Esophagus muscularis mucosa (tissue), 4 donors: ENCODE data around the gene AHNAK2. TPM values are rescaled to one million over a fixed set of nuclear protein-coding genes. Genes with fewer than 3 reads are reported as not detected.

Experiments
- DNase-seq: peaks from one replicate; pipeline ENCODE4 v3.0.0-alpha.2; 2017; ENCODE audit errors: extremely low spot score
- H3K27ac ChIP-seq, 4 donors: fragments of 200-600 bp; sonication (generic); replicated peaks in 1 of 4; 1 replicate in 3 of 4; 2 replicates in 1 of 4; pipeline ENCODE4 v1.5.1; 2016 to 2019; ENCODE audit warnings: mild to moderate bottlenecking in 1 of 4
- H3K27me3 ChIP-seq, 4 donors: fragments of 200-600 bp; sonication (generic); one replicate each; pipeline versions ENCODE4 v1.5.1 to v1.6.0; 2016 to 2019
- H3K36me3 ChIP-seq, 4 donors: fragments of 200-600 bp; sonication (generic); one replicate each; pipeline ENCODE4 v1.5.1; 2016 to 2019
- H3K4me1 ChIP-seq, 4 donors: fragments of 200-600 bp; sonication (generic); one replicate each; pipeline ENCODE4 v1.5.1; 2016 to 2019
- H3K4me3 ChIP-seq, 4 donors: fragments of 200-600 bp; sonication (generic); 1 replicate in 2 of 4; 2 replicates in 2 of 4; pipeline ENCODE4 v1.5.1; 2016 to 2019; ENCODE audit warnings: mild to moderate bottlenecking in 4 of 4, moderate library complexity in 1 of 4
- H3K9me3 ChIP-seq, 4 donors: fragments of 200-600 bp; sonication (generic); 1 replicate in 3 of 4; 2 replicates in 1 of 4; pipeline ENCODE4 v1.5.1; 2016 to 2019
- EP300 ChIP-seq: sonication (generic); formaldehyde crosslinking; IDR thresholded peaks from one replicate; pipeline ENCODE4 v1.6.1; 2017; ENCODE audit warnings: antibody characterized with exemption
- POLR2A ChIP-seq: fragments of 450-650 bp; IDR thresholded peaks from one replicate; pipeline ENCODE4 v1.6.1; 2017; ENCODE audit warnings: antibody characterized with exemption, moderate library complexity, mild to moderate bottlenecking, low read depth
- POLR2AphosphoS5 ChIP-seq, 2 donors: sonication (generic); formaldehyde crosslinking; IDR thresholded peaks; one replicate each; pipeline ENCODE4 v1.6.1; 2017; ENCODE audit warnings: antibody characterized with exemption in 2 of 2
- WGBS: methylation state at CpG from one replicate; pipeline ENCODE4 v1.1.5; 2018; 5-methylcytosine and 5-hydroxymethylcytosine counted together
- intact Hi-C: fragments of 100-400 bp; cut with DNase I; formaldehyde crosslinking; loops from one replicate; pipeline ENCODE4 v1.15.1; 2023
- total RNA-seq, 4 donors: library from RNA; depleted of rRNA; stranded (reverse); fragments of >200 nt; gene quantifications; one replicate each; pipeline versions ENCODE4 v1.1.0 to v1.2.1, GENCODE V29; 2016
- TF ChIP-seq, protein P1 (sequence below), 3 experiments: fragments of 200-600 bp in 2 of 3; fragments of 450-650 bp in 1 of 3; sonication (generic) in 2 of 3; IDR thresholded peaks; one replicate each; pipeline ENCODE4 v1.5.1; 2017 to 2019; ENCODE audit warnings: antibody characterized with exemption in 3 of 3, mild to moderate bottlenecking in 2 of 3, moderate library complexity in 1 of 3

The AHNAK2 gene
- total RNA-seq, 4 donors from 2014 or later: 95.3 to 277 (median 195) TPM

DNA sequence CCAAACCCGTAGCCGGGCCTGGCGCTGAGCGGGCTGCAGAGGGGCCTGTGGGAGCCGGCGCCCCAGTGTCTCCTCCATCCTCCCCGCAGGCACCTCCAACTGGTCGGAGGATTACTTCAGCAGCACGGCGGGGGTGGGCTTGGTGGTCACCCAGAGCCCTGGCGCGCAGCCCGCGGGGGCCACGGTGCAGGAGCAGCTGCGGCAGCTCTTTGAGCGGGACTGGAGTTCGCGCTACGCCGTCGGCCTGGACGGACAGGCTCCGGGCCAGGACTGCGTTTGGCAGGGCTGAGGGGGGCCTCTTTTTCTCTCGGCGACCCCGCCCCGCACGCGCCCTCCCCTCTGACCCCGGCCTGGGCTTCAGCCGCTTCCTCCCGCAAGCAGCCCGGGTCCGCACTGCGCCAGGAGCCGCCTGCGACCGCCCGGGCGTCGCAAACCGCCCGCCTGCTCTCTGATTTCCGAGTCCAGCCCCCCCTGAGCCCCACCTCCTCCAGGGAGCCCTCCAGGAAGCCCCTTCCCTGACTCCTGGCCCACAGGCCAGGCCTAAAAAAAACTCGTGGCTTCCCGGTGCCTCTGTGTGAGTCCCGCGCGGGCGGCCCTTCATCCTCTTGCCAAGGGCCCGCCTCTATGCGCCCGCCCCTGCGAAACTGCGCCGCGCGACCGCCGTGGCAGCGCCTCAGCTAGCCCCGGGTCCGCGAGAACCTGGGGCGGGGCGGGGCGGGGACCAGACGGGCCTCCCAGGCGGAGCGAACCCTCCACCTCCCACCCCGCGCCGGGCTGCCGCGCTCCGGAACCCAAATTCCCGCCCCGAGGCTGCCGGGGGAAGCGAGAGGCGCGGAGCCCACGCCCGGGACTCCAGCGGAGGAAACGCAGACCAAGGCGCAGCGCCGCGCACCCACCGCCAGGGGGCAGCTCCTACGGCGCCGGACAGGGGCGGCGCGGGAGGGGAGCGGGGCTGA is 45.2 kb downstream of the AHNAK2 start:
- Histone ChIP-seq H3K4me3 (peak overlapping the region; percentile 64 to 82 (median 67)), H3K27me3 (no peaks in the 10 kb centered on the region), H3K27ac (peak overlapping the region; percentile 76 to 81 (median 78)), H3K36me3 (peaks cover 0 to 5% (median 2%) of the 10 kb centered on the region in 4 donors), H3K9me3 (no peaks in the 10 kb centered on the region), H3K4me1 (peaks cover 11 to 34% (median 25%) of the 10 kb centered on the region in 4 donors)
- DNase-seq: peak; percentile 93
- intact Hi-C loops: loop anchor here (5.0 kb wide), 1 partner anchor 39 kb away; no protein-coding TSS in a partner anchor
- 7% methylated on average over 31 of the region's 100 CpGs for WGBS
- peak in 1 of 2 donors; percentile 74 for TF ChIP-seq POLR2AphosphoS5 (IDR thresholded peaks at IDR 0.05)
- TF ChIP-seq POLR2A: no peak
- TF ChIP-seq, protein P1, sequence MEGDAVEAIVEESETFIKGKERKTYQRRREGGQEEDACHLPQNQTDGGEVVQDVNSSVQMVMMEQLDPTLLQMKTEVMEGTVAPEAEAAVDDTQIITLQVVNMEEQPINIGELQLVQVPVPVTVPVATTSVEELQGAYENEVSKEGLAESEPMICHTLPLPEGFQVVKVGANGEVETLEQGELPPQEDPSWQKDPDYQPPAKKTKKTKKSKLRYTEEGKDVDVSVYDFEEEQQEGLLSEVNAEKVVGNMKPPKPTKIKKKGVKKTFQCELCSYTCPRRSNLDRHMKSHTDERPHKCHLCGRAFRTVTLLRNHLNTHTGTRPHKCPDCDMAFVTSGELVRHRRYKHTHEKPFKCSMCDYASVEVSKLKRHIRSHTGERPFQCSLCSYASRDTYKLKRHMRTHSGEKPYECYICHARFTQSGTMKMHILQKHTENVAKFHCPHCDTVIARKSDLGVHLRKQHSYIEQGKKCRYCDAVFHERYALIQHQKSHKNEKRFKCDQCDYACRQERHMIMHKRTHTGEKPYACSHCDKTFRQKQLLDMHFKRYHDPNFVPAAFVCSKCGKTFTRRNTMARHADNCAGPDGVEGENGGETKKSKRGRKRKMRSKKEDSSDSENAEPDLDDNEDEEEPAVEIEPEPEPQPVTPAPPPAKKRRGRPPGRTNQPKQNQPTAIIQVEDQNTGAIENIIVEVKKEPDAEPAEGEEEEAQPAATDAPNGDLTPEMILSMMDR (IDR thresholded peaks at IDR 0.05): peak; percentile 77 to 84 (median 84)
- TF ChIP-seq EP300: no peak

DNA sequence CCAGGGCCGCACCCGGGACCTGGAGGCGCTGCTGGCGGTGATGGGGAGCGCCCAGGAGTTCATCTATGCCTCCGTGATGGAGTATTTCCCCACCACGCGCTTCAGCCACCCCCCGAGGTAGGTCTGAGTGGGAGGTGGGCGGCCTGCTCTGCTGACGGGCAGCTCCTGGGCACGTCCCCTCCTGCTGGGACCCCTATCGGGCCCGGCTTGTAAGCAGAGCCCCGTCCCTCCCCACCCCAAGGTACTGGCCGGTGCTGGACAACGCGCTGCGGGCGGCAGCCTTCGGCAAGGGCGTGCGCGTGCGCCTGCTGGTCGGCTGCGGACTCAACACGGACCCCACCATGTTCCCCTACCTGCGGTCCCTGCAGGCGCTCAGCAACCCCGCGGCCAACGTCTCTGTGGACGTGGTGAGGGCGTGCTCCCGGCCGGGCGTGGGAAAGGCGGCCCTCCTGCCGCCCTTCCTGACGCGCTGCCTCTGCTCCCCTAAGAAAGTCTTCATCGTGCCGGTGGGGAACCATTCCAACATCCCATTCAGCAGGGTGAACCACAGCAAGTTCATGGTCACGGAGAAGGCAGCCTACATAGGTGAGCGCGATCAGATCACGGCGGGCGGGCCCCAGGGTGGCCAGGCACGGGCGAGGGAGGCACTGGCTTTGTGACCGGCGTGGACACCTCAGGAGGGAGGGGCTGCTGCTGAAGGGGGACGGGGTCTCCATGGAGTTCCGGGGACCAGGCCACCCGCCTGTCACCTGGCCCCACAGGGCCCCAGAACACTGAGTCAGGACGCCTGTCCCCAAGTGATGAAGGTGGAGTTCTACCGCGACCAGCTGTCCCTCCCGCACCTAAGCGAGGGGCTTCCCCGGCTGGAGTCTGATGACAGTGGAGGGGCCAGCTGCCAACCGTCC is 46.2 kb downstream of the AHNAK2 start:
- WGBS: 55% methylated on average over 47 of the region's 64 CpGs
- H3K27ac ChIP-seq: peak overlapping the region in 3 of 4 donors; percentile 76 to 79 (median 78)
- H3K9me3 ChIP-seq: no peaks in the 10 kb centered on the region
- no peaks in the 10 kb centered on the region for H3K36me3 ChIP-seq
- intact Hi-C loops: loop anchor here (5.0 kb wide), 1 partner anchor 40 kb away; no protein-coding TSS in a partner anchor
- peaks cover 11 to 34% (median 25%) of the 10 kb centered on the region in 4 donors for H3K4me1 ChIP-seq
- H3K4me3 ChIP-seq: peak overlapping the region; percentile 64 to 82 (median 67)
- no peak for DNase-seq
- no peak for TF ChIP-seq POLR2AphosphoS5 (IDR thresholded peaks at IDR 0.05)
- TF ChIP-seq, protein P1 (IDR thresholded peaks at IDR 0.05): no peak
- TF ChIP-seq POLR2A: no peak
- no peaks in the 10 kb centered on the region for H3K27me3 ChIP-seq

- DNase-seq: no peak
- Histone ChIP-seq H3K4me1 (peaks cover 11 to 34% (median 25%) of the 10 kb centered on the region in 4 donors), H3K27me3 (no peaks in the 10 kb centered on the region), H3K4me3 (no peak overlapping the region), H3K9me3 (no peaks in the 10 kb centered on the region), H3K36me3 (no peaks in the 10 kb centered on the region), H3K27ac (peak overlapping the region in 1 of 4 donors; percentile 79)
- intact Hi-C loops: loop anchor here (5.0 kb wide), 1 partner anchor 41 kb away; no protein-coding TSS in a partner anchor
- TF ChIP-seq, protein P1 (IDR thresholded peaks at IDR 0.05): no peak
- TF ChIP-seq POLR2A (no peak), POLR2AphosphoS5 (IDR thresholded peaks at IDR 0.05) (no peak), EP300 (no peak)
- 84% methylated on average over 8 of the region's 9 CpGs for WGBS
These were observed 46.8 kb downstream of the AHNAK2 start for GRCh38 chr14:104931304-104931770.

GRCh38 chr14:104930526-104931303 is 47.5 kb downstream of the AHNAK2 start:
- no peak for DNase-seq
- no peaks in the 10 kb centered on the region for H3K9me3 ChIP-seq
- H3K36me3 ChIP-seq: no peaks in the 10 kb centered on the region
- H3K27me3 ChIP-seq: no peaks in the 10 kb centered on the region
- peaks cover 11 to 34% (median 25%) of the 10 kb centered on the region in 4 donors for H3K4me1 ChIP-seq
- TF ChIP-seq, protein P1 (IDR thresholded peaks at IDR 0.05): no peak
- TF ChIP-seq POLR2A: no peak
- no peak for TF ChIP-seq POLR2AphosphoS5 (IDR thresholded peaks at IDR 0.05)
- no peak for TF ChIP-seq EP300
- H3K27ac ChIP-seq: no peak overlapping the region
- 96% methylated on average over 9 of the region's 10 CpGs for WGBS
- H3K4me3 ChIP-seq: no peak overlapping the region
- intact Hi-C loops: loop anchor here (5.0 kb wide), 1 partner anchor 42 kb away; no protein-coding TSS in a partner anchor
